OCI-LY7 (cell line): ENCODE results near the gene CENPQ. TPM values are rescaled to one million over a fixed set of nuclear protein-coding genes. Genes with fewer than 3 reads are reported as not detected.

Experiments
- BruUV-seq: library from RNA; stranded (reverse); fragments of 400-500 nt; replicated peaks from 2 replicates; lab custom pipeline; 2021; lab: Mats Ljungman, UMichigan
- CTCF ChIA-PET: fragments of 300-600 bp; sonication (Branson Sonifier 250); formaldehyde crosslinking; loops from one replicate; lab custom pipeline; 2022; ENCODE audit warnings: antibody characterized with exemption; ENCODE audit not compliant: unreplicated experiment; lab: Charles Lee
- POLR2A ChIA-PET: fragments of 300-600 bp; sonication (Branson Sonifier 250); formaldehyde crosslinking; loops from one replicate; lab custom pipeline; 2022; ENCODE audit warnings: antibody characterized with exemption; lab: Charles Lee
- DNase-seq: peaks from one replicate; pipeline ENCODE4 v3.0.0-alpha.2; 2015; ENCODE audit warnings: low spot score
- H2AFZ ChIP-seq: fragments of 200-600 bp; sonication (generic), shearing (Covaris generic); 2 replicates; pipeline ENCODE4 v1.6.1; 2014; ENCODE audit warnings: mild to moderate bottlenecking, antibody characterized with exemption, low read length, moderate library complexity
- H3K27ac ChIP-seq: fragments of 200-600 bp; sonication (generic); 2 replicates; pipeline ENCODE4 v1.5.1; 2014; ENCODE audit warnings: mixed run types, low read depth, mild to moderate bottlenecking, moderate library complexity, low read length, inconsistent platforms; ENCODE audit not compliant: poor library complexity, severe bottlenecking
- H3K36me3 ChIP-seq: fragments of 200-600 bp; sonication (generic); 2 replicates; pipeline ENCODE4 v1.6.1; 2014; ENCODE audit warnings: mild to moderate bottlenecking, antibody characterized with exemption, low read length, moderate library complexity, mixed read lengths; ENCODE audit not compliant: insufficient read depth
- H3K4me1 ChIP-seq: fragments of 200-600 bp; sonication (generic); 2 replicates; pipeline ENCODE4 v1.5.1; 2014; ENCODE audit warnings: mild to moderate bottlenecking, low read length; ENCODE audit not compliant: insufficient read depth, poor library complexity, severe bottlenecking
- H3K4me2 ChIP-seq: fragments of 200-600 bp; sonication (generic); 2 replicates; pipeline ENCODE4 v1.6.1; 2014; ENCODE audit warnings: mild to moderate bottlenecking, low read length
- H3K4me3 ChIP-seq: fragments of 200-600 bp; sonication (generic); 2 replicates; pipeline ENCODE4 v1.5.1; 2014; ENCODE audit warnings: mild to moderate bottlenecking, low read depth, low read length; ENCODE audit not compliant: poor library complexity, severe bottlenecking
- H3K79me2 ChIP-seq: fragments of 200-600 bp; sonication (generic); 2 replicates; pipeline ENCODE4 v1.6.1; 2016; ENCODE audit warnings: low read depth, mild to moderate bottlenecking, low read length, moderate library complexity, mixed read lengths; ENCODE audit not compliant: insufficient read depth
- H3K9me2 ChIP-seq: fragments of 200-600 bp; sonication (generic); 2 replicates; pipeline ENCODE4 v1.6.1; 2016; ENCODE audit warnings: mild to moderate bottlenecking, low read length, mixed read lengths; ENCODE audit not compliant: insufficient read depth
- H3K9me3 ChIP-seq: fragments of 200-600 bp; sonication (generic); 2 replicates; pipeline ENCODE4 v1.6.1; 2014; ENCODE audit warnings: mild to moderate bottlenecking, mixed run types, low read length, mixed read lengths
- H4K20me1 ChIP-seq: fragments of 200-600 bp; sonication (generic); 2 replicates; pipeline ENCODE4 v1.6.1; 2014; ENCODE audit warnings: mild to moderate bottlenecking, antibody characterized with exemption, low read length, moderate library complexity, mixed read lengths; ENCODE audit not compliant: insufficient read depth
- EZH2phosphoT487 ChIP-seq: fragments of 200-600 bp; sonication (generic); IDR thresholded peaks from 2 replicates; pipeline ENCODE4 v1.6.1; 2018; ENCODE audit warnings: low read depth, borderline replicate concordance, mild to moderate bottlenecking, mixed run types, antibody characterized with exemption, low read length, moderate library complexity, mixed read lengths
- intact Hi-C: fragments of 100-400 bp; cut with micrococcal nuclease; formaldehyde crosslinking; loops from one replicate; pipeline ENCODE4 v1.10.0; 2022; ENCODE audit not compliant: unreplicated experiment
- total RNA-seq, 2 experiments: library from RNA; depleted of rRNA in 1 of 2; stranded (reverse); fragments of >200 nt in 1 of 2; shearing (Covaris generic) in 1 of 2; gene quantifications; 2 replicates each; pipeline ENCODE4 v1.2.3, GENCODE V29; 2014 to 2022
- TF ChIP-seq, protein P1 (sequence below): fragments of 200-600 bp; sonication (generic); conservative IDR thresholded peaks from 2 replicates; pipeline ENCODE4 v1.5.1; 2014; ENCODE audit warnings: mild to moderate bottlenecking, antibody characterized with exemption, low read length, moderate library complexity, mixed read lengths

The CENPQ gene
- total RNA-seq, 2 experiments from 2014 or later = 7.4 to 10.4 TPM

DNA sequence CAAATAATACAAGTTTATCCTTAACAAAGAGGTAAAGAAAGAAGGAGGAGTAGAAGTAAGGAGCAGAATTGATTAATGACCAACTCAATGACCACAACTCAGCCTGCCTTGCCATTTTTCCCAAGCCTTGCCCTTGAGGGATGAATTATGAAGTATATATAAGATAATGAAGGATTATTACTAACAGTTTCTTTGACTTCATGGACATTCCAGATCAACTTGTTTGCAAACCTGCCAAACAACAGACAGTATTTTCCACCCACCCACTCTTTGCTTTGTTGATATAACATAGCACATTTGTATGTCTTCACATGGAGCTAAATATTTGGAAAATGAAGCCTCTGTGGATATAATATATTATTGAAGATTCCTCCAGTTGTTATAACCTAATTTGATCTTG lies 77.4 kb downstream of the CENPQ start:
- no peak overlapping the region for H3K27ac ChIP-seq
- ChIA-PET CTCF (no interaction called here), POLR2A (interaction anchor here (0.8 kb wide), 1 partner anchor 8 kb away, joined by 3 read pairs; no protein-coding TSS in a partner anchor)
- no peaks in the 10 kb centered on the region for H3K79me2 ChIP-seq
- no peak overlapping the region for H2AFZ ChIP-seq
- H3K9me3 ChIP-seq = no peaks in the 10 kb centered on the region
- H3K9me2 ChIP-seq = no peaks in the 10 kb centered on the region
- no peak overlapping the region for H3K4me3 ChIP-seq
- no peaks in the 10 kb centered on the region for H3K4me1 ChIP-seq
- no peak overlapping the region for H3K4me2 ChIP-seq
- no peak for DNase-seq
- no peaks in the 10 kb centered on the region for H3K36me3 ChIP-seq
- intact Hi-C loops = no loop called here
- no TSS peak for BruUV-seq
- TF ChIP-seq, protein P1, sequence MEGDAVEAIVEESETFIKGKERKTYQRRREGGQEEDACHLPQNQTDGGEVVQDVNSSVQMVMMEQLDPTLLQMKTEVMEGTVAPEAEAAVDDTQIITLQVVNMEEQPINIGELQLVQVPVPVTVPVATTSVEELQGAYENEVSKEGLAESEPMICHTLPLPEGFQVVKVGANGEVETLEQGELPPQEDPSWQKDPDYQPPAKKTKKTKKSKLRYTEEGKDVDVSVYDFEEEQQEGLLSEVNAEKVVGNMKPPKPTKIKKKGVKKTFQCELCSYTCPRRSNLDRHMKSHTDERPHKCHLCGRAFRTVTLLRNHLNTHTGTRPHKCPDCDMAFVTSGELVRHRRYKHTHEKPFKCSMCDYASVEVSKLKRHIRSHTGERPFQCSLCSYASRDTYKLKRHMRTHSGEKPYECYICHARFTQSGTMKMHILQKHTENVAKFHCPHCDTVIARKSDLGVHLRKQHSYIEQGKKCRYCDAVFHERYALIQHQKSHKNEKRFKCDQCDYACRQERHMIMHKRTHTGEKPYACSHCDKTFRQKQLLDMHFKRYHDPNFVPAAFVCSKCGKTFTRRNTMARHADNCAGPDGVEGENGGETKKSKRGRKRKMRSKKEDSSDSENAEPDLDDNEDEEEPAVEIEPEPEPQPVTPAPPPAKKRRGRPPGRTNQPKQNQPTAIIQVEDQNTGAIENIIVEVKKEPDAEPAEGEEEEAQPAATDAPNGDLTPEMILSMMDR = no peak
- H4K20me1 ChIP-seq = no peaks in the 10 kb centered on the region

DNA sequence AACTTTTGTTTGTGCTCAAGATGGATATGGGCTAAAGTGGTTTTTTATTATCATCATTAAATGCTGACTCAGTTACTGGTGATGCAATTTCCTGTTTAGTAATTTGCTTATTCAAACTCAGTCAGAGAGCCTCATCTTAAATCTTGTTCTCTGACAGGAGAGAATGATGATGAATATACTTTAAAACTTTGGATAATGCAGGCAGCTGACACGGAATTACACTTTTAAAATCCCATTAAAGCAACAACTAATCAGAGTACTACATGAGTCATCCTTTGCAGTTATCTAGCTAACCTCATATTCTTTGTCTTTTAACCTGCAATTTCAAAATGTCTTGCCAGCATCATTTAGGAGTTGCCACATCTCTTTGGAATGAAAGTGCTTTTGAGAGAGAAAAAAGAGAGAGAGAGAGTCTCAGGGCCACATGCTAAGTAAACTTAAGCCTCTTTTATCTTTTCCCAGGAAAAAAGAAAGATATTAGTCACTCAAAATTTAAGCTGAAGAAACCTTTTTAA lies 78.1 kb downstream of the CENPQ start:
- H3K36me3 ChIP-seq = no peaks in the 10 kb centered on the region
- no peaks in the 10 kb centered on the region for H3K4me1 ChIP-seq
- no peaks in the 10 kb centered on the region for H4K20me1 ChIP-seq
- H3K4me3 ChIP-seq = no peak overlapping the region
- no peak for DNase-seq
- ChIA-PET POLR2A (no interaction called here), CTCF (no interaction called here)
- no peak overlapping the region for H3K4me2 ChIP-seq
- BruUV-seq = no TSS peak
- TF ChIP-seq, protein P1 = no peak
- TF ChIP-seq EZH2phosphoT487 = no peak
- H3K9me3 ChIP-seq = no peaks in the 10 kb centered on the region
- H3K27ac ChIP-seq = no peak overlapping the region
- no peaks in the 10 kb centered on the region for H3K79me2 ChIP-seq
- intact Hi-C loops = no loop called here
- no peak overlapping the region for H2AFZ ChIP-seq
- H3K9me2 ChIP-seq = no peaks in the 10 kb centered on the region

DNA sequence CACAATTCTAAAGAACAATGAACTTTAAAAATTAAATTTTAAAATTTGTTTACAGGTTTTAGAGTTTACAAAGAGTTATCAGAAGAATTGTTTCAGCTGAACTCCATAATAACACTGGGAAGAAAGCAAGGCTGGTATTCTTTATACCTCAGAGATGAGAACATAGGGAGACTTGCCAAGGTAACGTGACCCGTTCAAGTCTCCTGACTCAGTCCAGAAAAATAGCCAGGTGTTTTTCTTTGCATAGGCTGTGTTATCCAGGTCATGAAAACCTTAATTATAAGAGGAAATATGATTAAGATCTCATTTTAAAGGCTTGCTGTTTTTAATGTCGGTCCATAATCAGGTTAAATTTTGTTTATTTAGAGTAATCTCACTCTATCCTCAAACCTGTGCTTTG lies 78.8 kb downstream of the CENPQ start:
- BruUV-seq = no TSS peak
- intact Hi-C loops = no loop called here
- POLR2A ChIA-PET = interaction anchor here (0.6 to 2.0 kb wide), 2 partner anchors 10 to 74 kb away, joined by 3 to 6 read pairs; no protein-coding TSS in a partner anchor

More for the DNA sequence above, 78.8 kb downstream of the CENPQ start:
- no peaks in the 10 kb centered on the region for H3K79me2 ChIP-seq
- no peaks in the 10 kb centered on the region for H3K9me2 ChIP-seq
- TF ChIP-seq EZH2phosphoT487 = no peak
- TF ChIP-seq, protein P1 = no peak
- H3K9me3 ChIP-seq = no peaks in the 10 kb centered on the region
- H3K36me3 ChIP-seq = no peaks in the 10 kb centered on the region
- H3K4me3 ChIP-seq = no peak overlapping the region
- no peak overlapping the region for H2AFZ ChIP-seq
- DNase-seq = no peak
- H3K4me1 ChIP-seq = no peaks in the 10 kb centered on the region
- H3K4me2 ChIP-seq = no peak overlapping the region
- CTCF ChIA-PET = no interaction called here
- H4K20me1 ChIP-seq = no peaks in the 10 kb centered on the region
- H3K27ac ChIP-seq = no peak overlapping the region

Other genes starting within 250 kb of the CENPQ start
- 7.7 and 9.0 TPM in 2 replicates for gene MMUT, start 117 bp upstream of the CENPQ start, total RNA-seq (2014; rRNA removed; shearing (Covaris generic))
- 16.7 and 17.2 TPM in 2 replicates for gene MMUT, start 117 bp upstream of the CENPQ start, total RNA-seq (2022)
- not detected in 2 replicates for gene GLYATL3, start 36.6 kb downstream of the CENPQ start, total RNA-seq (2014; rRNA removed; shearing (Covaris generic))
- not detected in 2 replicates for gene GLYATL3, start 36.6 kb downstream of the CENPQ start, total RNA-seq (2022)
- gene C6orf141, start 87.3 kb downstream of the CENPQ start, total RNA-seq (2014; rRNA removed; shearing (Covaris generic)) = not detected in 2 replicates
- not detected in 2 replicates for gene C6orf141, start 87.3 kb downstream of the CENPQ start, total RNA-seq (2022)
- gene RHAG, start 173.5 kb downstream of the CENPQ start, total RNA-seq (2014; rRNA removed; shearing (Covaris generic)) = not detected in 2 replicates
- gene RHAG, start 173.5 kb downstream of the CENPQ start, total RNA-seq (2022) = not detected in 2 replicates